NCI-H1694 treated with DMSO at 0.1 percent for 48 hours (cell line): ENCODE measurements around the gene GATA2.

ENCODE experiments used
- DNase-seq: peaks from one replicate; lab custom pipeline; 2025; lab: John Stamatoyannopoulos, UW

Gene GATA2

DNA sequence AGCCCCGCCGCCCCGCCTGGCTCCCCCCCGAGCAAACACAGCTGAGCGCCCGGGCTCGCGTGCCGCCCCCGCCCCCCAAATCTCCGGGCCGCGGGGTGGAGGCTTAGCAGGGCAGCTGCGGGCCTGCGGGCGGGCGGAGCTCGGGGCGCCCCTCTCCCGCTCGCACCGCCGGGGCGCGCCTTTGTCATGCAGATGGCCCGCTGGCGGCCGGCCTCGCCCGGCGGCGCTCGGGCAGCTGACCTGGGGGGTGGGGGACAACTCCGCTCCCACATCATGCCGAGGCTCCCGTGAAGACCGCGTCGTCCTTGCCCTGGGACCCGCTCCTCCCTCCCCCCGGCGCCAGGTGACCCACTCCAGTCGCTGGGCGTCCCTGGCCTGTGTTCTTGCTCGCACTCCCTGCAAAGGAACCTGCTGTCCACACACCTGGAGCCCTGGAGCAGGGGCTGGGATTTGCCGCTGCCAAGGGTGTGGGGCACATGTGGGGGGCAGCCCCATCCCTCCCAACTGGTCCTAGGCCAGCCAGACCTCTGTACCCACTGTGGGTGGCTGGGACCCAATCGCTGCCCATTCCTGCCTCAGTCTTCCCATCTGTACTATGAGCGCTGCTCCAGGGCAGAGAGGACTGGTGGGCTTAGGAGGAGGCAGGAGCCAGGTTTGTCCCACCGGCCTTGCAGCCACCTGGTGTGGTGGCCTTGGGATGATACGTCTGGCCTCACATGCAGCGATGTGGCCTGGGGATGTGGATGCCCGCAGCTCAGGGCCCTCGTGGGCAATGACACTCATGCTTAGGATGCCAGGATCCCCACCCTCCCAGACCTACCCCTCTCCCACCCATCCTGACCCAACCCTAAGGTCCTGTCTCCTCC lies 59.8 kb downstream of the GATA2 start:
- no peak for DNase-seq

DNA sequence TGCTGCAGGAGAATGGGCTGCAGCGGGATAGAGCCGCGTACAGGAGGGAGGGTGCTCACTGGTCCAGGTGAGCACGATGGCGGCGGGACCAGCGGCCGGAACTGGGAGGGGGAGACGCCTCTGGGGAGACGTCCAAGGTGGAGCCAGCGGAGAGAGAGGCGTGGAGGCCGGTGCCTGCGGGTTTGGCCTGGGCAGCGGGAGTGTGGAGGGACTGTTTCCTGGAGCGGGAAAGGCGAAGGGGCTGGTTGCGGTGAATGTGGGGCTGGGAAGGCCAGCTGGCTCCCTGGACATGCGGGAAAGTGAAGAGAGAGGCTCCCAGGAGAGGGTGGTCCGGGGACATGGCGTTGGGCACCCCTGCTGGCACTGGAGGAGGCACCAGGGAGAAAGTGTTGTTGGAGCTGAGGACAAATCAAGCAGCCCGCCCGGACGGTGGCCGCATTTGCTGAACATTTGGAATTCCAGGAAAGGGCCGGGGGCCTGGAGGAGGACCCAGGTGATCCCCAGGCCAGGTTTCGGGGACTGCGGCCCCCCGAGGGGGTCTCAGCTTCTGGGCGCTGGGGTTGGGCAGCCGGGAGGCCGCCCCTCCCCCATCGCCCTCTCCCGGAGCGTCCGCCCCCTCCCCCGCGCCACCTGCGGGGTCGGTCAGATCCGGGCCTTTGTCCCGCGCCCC lies 60.6 kb downstream of the GATA2 start:
- no peak for DNase-seq

GRCh38 chr3:128431803-128432300 lies 61.1 kb downstream of the GATA2 start:
- DNase-seq, result no peak

DNA sequence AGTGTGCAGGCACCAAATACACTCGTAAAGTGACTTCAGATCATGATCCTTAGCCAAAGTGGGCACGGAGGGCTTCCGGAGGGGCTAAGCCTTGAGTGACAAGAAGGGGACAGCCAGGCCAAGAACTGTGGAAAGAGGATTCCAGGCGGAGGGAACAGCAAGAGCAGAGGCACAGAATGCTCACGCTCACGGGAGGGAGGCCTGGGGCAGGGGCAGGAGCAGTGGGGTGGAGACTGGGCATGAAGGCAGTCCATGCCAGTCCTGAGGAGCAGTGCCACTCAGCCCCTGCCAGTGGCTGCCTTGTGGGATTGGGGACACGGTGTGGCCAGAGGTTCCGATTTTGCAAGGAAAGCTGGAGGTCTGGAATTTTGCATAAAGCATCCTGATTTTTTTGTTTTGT lies 62.3 kb downstream of the GATA2 start:
- no peak for DNase-seq

DNA sequence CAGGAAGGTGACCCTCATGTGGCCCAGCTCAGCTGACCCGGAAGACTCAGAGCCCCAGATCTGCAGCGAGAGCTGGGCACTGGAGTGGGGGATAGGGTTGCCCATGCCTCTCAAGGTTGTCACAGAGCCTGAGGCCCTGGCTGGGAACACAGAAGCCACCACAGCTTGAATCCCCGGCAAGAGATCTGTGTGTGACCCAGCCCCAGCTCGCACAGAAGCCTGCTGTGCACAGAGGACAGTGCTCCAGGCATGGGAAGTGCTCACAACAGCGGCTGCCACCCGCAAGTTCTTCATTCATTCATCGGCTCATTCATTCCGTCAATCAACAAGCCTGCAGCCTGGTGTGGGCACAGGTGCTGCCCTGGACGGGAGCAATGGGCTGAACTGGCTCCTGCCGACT lies 62.7 kb downstream of the GATA2 start:
- no peak for DNase-seq

- DNase-seq, result no peak
Observed at GRCh38 chr3:128429751-128430150, 63.2 kb downstream of the GATA2 start.
